ENCODE results near the gene ERCC2. TPM values are rescaled to one million over a fixed set of nuclear protein-coding genes. Genes with fewer than 3 reads are reported as not detected.

Gene ERCC2
- polyA plus RNA-seq, 1 donor (not counting 4 experiments of a cell fraction or from before 2014, with no cell fraction given), result 27.6 TPM

- no peaks in the 10 kb centered on the region for H3K9me1 ChIP-seq (ENCODE audit: control insufficient read depth, extremely low read depth, insufficient read depth, low read length)
- no peaks in the 10 kb centered on the region for H3K4me1 ChIP-seq (ENCODE audit: control insufficient read depth, extremely low read depth, insufficient read depth, low read length)
- TF ChIP-seq, protein P1, sequence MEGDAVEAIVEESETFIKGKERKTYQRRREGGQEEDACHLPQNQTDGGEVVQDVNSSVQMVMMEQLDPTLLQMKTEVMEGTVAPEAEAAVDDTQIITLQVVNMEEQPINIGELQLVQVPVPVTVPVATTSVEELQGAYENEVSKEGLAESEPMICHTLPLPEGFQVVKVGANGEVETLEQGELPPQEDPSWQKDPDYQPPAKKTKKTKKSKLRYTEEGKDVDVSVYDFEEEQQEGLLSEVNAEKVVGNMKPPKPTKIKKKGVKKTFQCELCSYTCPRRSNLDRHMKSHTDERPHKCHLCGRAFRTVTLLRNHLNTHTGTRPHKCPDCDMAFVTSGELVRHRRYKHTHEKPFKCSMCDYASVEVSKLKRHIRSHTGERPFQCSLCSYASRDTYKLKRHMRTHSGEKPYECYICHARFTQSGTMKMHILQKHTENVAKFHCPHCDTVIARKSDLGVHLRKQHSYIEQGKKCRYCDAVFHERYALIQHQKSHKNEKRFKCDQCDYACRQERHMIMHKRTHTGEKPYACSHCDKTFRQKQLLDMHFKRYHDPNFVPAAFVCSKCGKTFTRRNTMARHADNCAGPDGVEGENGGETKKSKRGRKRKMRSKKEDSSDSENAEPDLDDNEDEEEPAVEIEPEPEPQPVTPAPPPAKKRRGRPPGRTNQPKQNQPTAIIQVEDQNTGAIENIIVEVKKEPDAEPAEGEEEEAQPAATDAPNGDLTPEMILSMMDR (optimal IDR thresholded peaks at IDR 0.05 in 1 of 3, IDR thresholded peaks at IDR 0.05 in 1 of 3, conservative IDR thresholded peaks at IDR 0.05 in 1 of 3; ENCODE audit: extremely low read depth in 1 of 3, insufficient read depth in 2 of 3, low read length in 3 of 3), result no peak
- no peak for TF ChIP-seq EZH2 (IDR thresholded peaks at IDR 0.05; ENCODE audit: low read length)
- H3K36me3 ChIP-seq (ENCODE audit: control insufficient read depth in 2 of 2, extremely low read depth in 1 of 2, insufficient read depth in 2 of 2, low read length in 2 of 2), result peaks cover 31 to 34% of the 10 kb centered on the region in 2 experiments
- H2AFZ ChIP-seq (ENCODE audit: control insufficient read depth, low read length), result no peak overlapping the region
- no peak overlapping the region for H3K9ac ChIP-seq (ENCODE audit: control insufficient read depth, extremely low read depth, insufficient read depth, low read length)
- no peak overlapping the region for H3K27ac ChIP-seq (ENCODE audit: control insufficient read depth, insufficient read depth, low read length)
- no peak overlapping the region for H3K4me3 ChIP-seq (ENCODE audit: control insufficient read depth in 2 of 3, extremely low read depth in 1 of 3, insufficient read depth in 2 of 3, low read depth in 1 of 3, low read length in 3 of 3)
- no peaks in the 10 kb centered on the region for H3K79me2 ChIP-seq (ENCODE audit: control insufficient read depth, insufficient read depth, low read length)
- dilution Hi-C loops (cut with MboI; ENCODE audit: extremely low pct_ligation_motif_present, low sequenced_read_pairs), result no loop called here
- H3K27me3 ChIP-seq (ENCODE audit: control insufficient read depth, extremely low read depth, insufficient read depth, low read length), result no peaks in the 10 kb centered on the region
- no peaks in the 10 kb centered on the region for H4K20me1 ChIP-seq (ENCODE audit: control insufficient read depth, extremely low read depth, insufficient read depth, low read length)
- no peaks in the 10 kb centered on the region for H3K9me3 ChIP-seq (ENCODE audit: control insufficient read depth, low read depth, low read length)
- H3K4me2 ChIP-seq (ENCODE audit: control insufficient read depth, extremely low read depth, insufficient read depth, low read depth, low read length), result no peak overlapping the region
- FAIRE-seq (no peak), DNase-seq (ENCODE audit: low read depth, low spot score) (no peak)
Observed at GRCh38 chr19:45362291-45362690, 8.1 kb downstream of the ERCC2 start.

DNA sequence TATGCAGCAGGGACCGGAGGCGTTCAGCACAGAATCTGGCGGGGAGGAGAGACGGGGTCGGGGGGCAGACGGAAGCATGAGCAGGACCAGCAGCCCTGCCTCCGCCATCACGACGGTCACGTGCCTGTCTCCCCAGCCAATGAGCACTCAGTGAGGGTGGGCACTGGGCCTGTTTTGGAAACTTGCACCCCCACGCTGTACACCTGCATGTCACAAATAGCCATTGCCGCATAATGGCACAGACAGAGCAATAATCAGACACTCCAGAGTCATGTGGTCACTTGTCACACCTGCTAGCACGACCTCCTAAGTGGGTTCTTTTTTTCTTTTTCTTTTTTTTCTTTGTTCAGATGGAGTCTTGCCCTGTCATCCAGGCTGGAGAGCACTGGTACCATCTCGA is 8.8 kb downstream of the ERCC2 start:
- dilution Hi-C loops (cut with MboI; ENCODE audit: extremely low pct_ligation_motif_present, low sequenced_read_pairs), result no loop called here
- no peaks in the 10 kb centered on the region for H4K20me1 ChIP-seq (ENCODE audit: control insufficient read depth, extremely low read depth, insufficient read depth, low read length)
- H3K9me3 ChIP-seq (ENCODE audit: control insufficient read depth, low read depth, low read length), result no peaks in the 10 kb centered on the region
- no peak overlapping the region for H3K27ac ChIP-seq (ENCODE audit: control insufficient read depth, insufficient read depth, low read length)
- H3K9ac ChIP-seq (ENCODE audit: control insufficient read depth, extremely low read depth, insufficient read depth, low read length), result no peak overlapping the region
- no peak overlapping the region for H3K4me2 ChIP-seq (ENCODE audit: control insufficient read depth, extremely low read depth, insufficient read depth, low read depth, low read length)
- no peaks in the 10 kb centered on the region for H3K79me2 ChIP-seq (ENCODE audit: control insufficient read depth, insufficient read depth, low read length)
- FAIRE-seq (no peak), DNase-seq (ENCODE audit: low read depth, low spot score) (no peak)
- no peaks in the 10 kb centered on the region for H3K27me3 ChIP-seq (ENCODE audit: control insufficient read depth, extremely low read depth, insufficient read depth, low read length)
- TF ChIP-seq, protein P1 (optimal IDR thresholded peaks at IDR 0.05 in 1 of 3, IDR thresholded peaks at IDR 0.05 in 1 of 3, conservative IDR thresholded peaks at IDR 0.05 in 1 of 3; ENCODE audit: extremely low read depth in 1 of 3, insufficient read depth in 2 of 3, low read length in 3 of 3), result no peak
- TF ChIP-seq EZH2 (IDR thresholded peaks at IDR 0.05; ENCODE audit: low read length), result no peak
- no peak overlapping the region for H3K4me3 ChIP-seq (ENCODE audit: control insufficient read depth in 2 of 3, extremely low read depth in 1 of 3, insufficient read depth in 2 of 3, low read depth in 1 of 3, low read length in 3 of 3)
- no peaks in the 10 kb centered on the region for H3K9me1 ChIP-seq (ENCODE audit: control insufficient read depth, extremely low read depth, insufficient read depth, low read length)
- peaks cover 36 to 37% of the 10 kb centered on the region in 2 experiments for H3K36me3 ChIP-seq (ENCODE audit: control insufficient read depth in 2 of 2, extremely low read depth in 1 of 2, insufficient read depth in 2 of 2, low read length in 2 of 2)
- no peaks in the 10 kb centered on the region for H3K4me1 ChIP-seq (ENCODE audit: control insufficient read depth, extremely low read depth, insufficient read depth, low read length)
- no peak overlapping the region for H2AFZ ChIP-seq (ENCODE audit: control insufficient read depth, low read length)

Data from keratinocyte (primary cell).